IMR-90 (cell line): ENCODE measurements around the gene ADAMTSL1. TPM values are rescaled to one million over a fixed set of nuclear protein-coding genes. Genes with fewer than 3 reads are reported as not detected.

Experiments used
- ATAC-seq: fragments of 200-7000 bp; cut with Tn5 transposase; 2 replicates; pipeline ENCODE4 v1.9.1; 2020; ENCODE audit warnings: low read depth, mild to moderate bottlenecking, moderate library complexity
- BruUV-seq: library from RNA; stranded (reverse); fragments of 400-500 nt; replicated peaks from 2 replicates; lab custom pipeline; 2021; lab: Mats Ljungman, UMichigan
- CTCF ChIA-PET: fragments of 300-600 bp; formaldehyde crosslinking; extraction: SDS; loops from one replicate; lab custom pipeline; 2021; ENCODE audit warnings: antibody characterized with exemption; lab: Yijun Ruan, JAX
- POLR2A ChIA-PET: fragments of 300-600 bp; sonication (Branson Sonifier 250); formaldehyde crosslinking; loops from one replicate; lab custom pipeline; 2022; ENCODE audit warnings: antibody characterized with exemption; ENCODE audit not compliant: unreplicated experiment; lab: Charles Lee
- DNase-seq: peaks from one replicate; pipeline ENCODE4 v3.0.0; 2013
- H2AFZ ChIP-seq: replicated peaks from 2 replicates; pipeline ENCODE3; 2013; ENCODE audit warnings: low read length, mild to moderate bottlenecking; ENCODE audit not compliant: poor library complexity
- H2AK5ac ChIP-seq: 2 replicates; pipeline ENCODE4 v1.6.1; 2013; ENCODE audit warnings: low read depth, low read length, inconsistent platforms
- H2AK9ac ChIP-seq: replicated peaks from 2 replicates; pipeline ENCODE3; 2013; ENCODE audit warnings: mild to moderate bottlenecking, low read depth, low read length, moderate library complexity; ENCODE audit not compliant: poor library complexity
- H2BK120ac ChIP-seq: 2 replicates; pipeline ENCODE4 v1.6.1; 2013; ENCODE audit warnings: low read depth, low read length, inconsistent platforms
- H2BK15ac ChIP-seq: 3 replicates; pipeline ENCODE4 v1.6.1; 2013; ENCODE audit warnings: low read depth, low read length, inconsistent platforms
- H2BK20ac ChIP-seq: 2 replicates; pipeline ENCODE4 v1.6.1; 2013; ENCODE audit warnings: low read depth, mild to moderate bottlenecking, inconsistent platforms, low read length, moderate library complexity
- H2BK5ac ChIP-seq: 2 replicates; pipeline ENCODE4 v1.6.1; 2013; ENCODE audit warnings: mild to moderate bottlenecking, low read depth, low read length, inconsistent platforms; ENCODE audit not compliant: poor library complexity, severe bottlenecking
- H3K14ac ChIP-seq: replicated peaks from 2 replicates; pipeline ENCODE4 v1.6.1; 2013; ENCODE audit warnings: low read depth, low read length, inconsistent platforms
- H3K18ac ChIP-seq: 2 replicates; pipeline ENCODE4 v1.6.1; 2013; ENCODE audit warnings: low read depth, low read length, control low read depth
- H3K23ac ChIP-seq: 2 replicates; pipeline ENCODE4 v1.6.1; 2013; ENCODE audit warnings: low read depth, low read length, inconsistent platforms
- H3K27ac ChIP-seq: 2 replicates; pipeline ENCODE4 v1.5.1; 2013; ENCODE audit warnings: mild to moderate bottlenecking, control low read depth, low read length; ENCODE audit not compliant: insufficient read depth
- H3K27me3 ChIP-seq: 2 replicates; pipeline ENCODE4 v1.6.1; 2013; ENCODE audit warnings: low read length; ENCODE audit not compliant: control insufficient read depth, insufficient read depth
- H3K36me3 ChIP-seq: 2 replicates; pipeline ENCODE4 v1.6.1; 2013; ENCODE audit warnings: low read length, mixed read lengths; ENCODE audit not compliant: control insufficient read depth, insufficient read depth
- H3K4ac ChIP-seq: 2 replicates; pipeline ENCODE4 v1.6.1; 2013; ENCODE audit warnings: low read depth, low read length, inconsistent platforms
- H3K4me1 ChIP-seq: 2 replicates; pipeline ENCODE4 v1.6.1; 2013; ENCODE audit warnings: low read length, mixed read lengths; ENCODE audit not compliant: control insufficient read depth, insufficient read depth
- H3K4me2 ChIP-seq: 2 replicates; pipeline ENCODE4 v1.6.1; 2013; ENCODE audit warnings: low read depth, mild to moderate bottlenecking, control low read depth, low read length, moderate library complexity
- H3K4me3 ChIP-seq: 2 replicates; pipeline ENCODE4 v1.5.1; 2013; ENCODE audit warnings: low read depth, mild to moderate bottlenecking, control low read depth, low read length, moderate library complexity; ENCODE audit not compliant: insufficient read depth
- H3K56ac ChIP-seq: 2 replicates; pipeline ENCODE4 v1.6.1; 2013; ENCODE audit warnings: low read length, inconsistent platforms; ENCODE audit not compliant: insufficient read depth; ENCODE audit errors: extremely low read depth
- H3K79me1 ChIP-seq, 2 experiments: 2 replicates each; pipeline ENCODE4 v1.6.1; 2013; ENCODE audit warnings: low read length in 2 of 2, inconsistent platforms in 1 of 2, low read depth in 1 of 2
- H3K9ac ChIP-seq: 2 replicates; pipeline ENCODE4 v1.6.1; 2013; ENCODE audit warnings: low read depth, low read length, control low read depth
- H3K9me1 ChIP-seq: 2 replicates; pipeline ENCODE4 v1.6.1; 2013; ENCODE audit warnings: low read length, inconsistent platforms; ENCODE audit not compliant: insufficient read depth
- H3K9me3 ChIP-seq: 2 replicates; pipeline ENCODE4 v1.6.1; 2013; ENCODE audit warnings: low read length; ENCODE audit not compliant: control insufficient read depth, insufficient read depth
- H4K20me1 ChIP-seq: 2 replicates; pipeline ENCODE4 v1.6.1; 2013; ENCODE audit warnings: low read length, inconsistent platforms; ENCODE audit not compliant: insufficient read depth
- H4K5ac ChIP-seq: 2 replicates; pipeline ENCODE4 v1.6.1; 2013; ENCODE audit warnings: mild to moderate bottlenecking, low read depth, low read length, control low read depth
- H4K8ac ChIP-seq, 2 experiments: 2 replicates each; pipeline ENCODE4 v1.6.1; 2013; ENCODE audit warnings: low read depth in 2 of 2, low read length in 2 of 2, control low read depth in 1 of 2, inconsistent platforms in 1 of 2
- H4K91ac ChIP-seq: 2 replicates; pipeline ENCODE4 v1.6.1; 2013; ENCODE audit warnings: low read depth, low read length, inconsistent platforms; ENCODE audit not compliant: insufficient read depth
- CEBPB ChIP-seq: IDR thresholded peaks from 2 replicates; pipeline ENCODE4 v1.6.1; 2012; ENCODE audit warnings: low read depth, low read length, improper control_type of control experiment
- MAFK ChIP-seq: IDR thresholded peaks from 2 replicates; pipeline ENCODE4 v1.6.1; 2012; ENCODE audit warnings: low read depth, low read length, improper control_type of control experiment
- WGBS, 2 experiments: methylation state at CpG; one replicate each; pipeline versions ENCODE4 v1.1.5 to v1.1.7; 2013; ENCODE audit warnings: missing lambda C conversion rate in 2 of 2; ENCODE audit not compliant: insufficient read length in 1 of 2; ENCODE audit errors: extremely low coverage in 2 of 2; 5-methylcytosine and 5-hydroxymethylcytosine counted together
- dilution Hi-C: fragments of 300-500 bp; cut with HindIII; formaldehyde crosslinking; loops from one replicate; pipeline ENCODE4 v1.14.3; 2018; ENCODE audit warnings: low sequenced_read_pairs; ENCODE audit not compliant: unreplicated experiment
- in situ Hi-C: fragments of 300-500 bp; cut with MboI; formaldehyde crosslinking; loops from 3 replicates; pipeline ENCODE4 v1.14.3; 2019; ENCODE audit warnings: low sequenced_read_pairs, inconsistent platforms, mixed read lengths
- intact Hi-C: fragments of 100-400 bp; cut with micrococcal nuclease; formaldehyde crosslinking; loops from 2 replicates; pipeline ENCODE4 v1.10.0; 2022
- polyA plus RNA-seq, 3 experiments: library from polyadenylated mRNA; depleted of rRNA; stranded (reverse); fragments of >200 nt; gene quantifications; 2 replicates each; pipeline ENCODE4 v1.2.3, GENCODE V29; 2012; ENCODE audit warnings: low replicate concordance in 1 of 3
- total RNA-seq: library from RNA; depleted of rRNA; stranded (reverse); fragments of >200 nt; gene quantifications from 2 replicates; pipeline ENCODE4 v1.2.3, GENCODE V29; 2012

The ADAMTSL1 gene
- total and polyA plus RNA-seq, 2 of the 4 experiments (the other 2 are of a cell fraction) = 38.2 to 62.2 TPM

DNA sequence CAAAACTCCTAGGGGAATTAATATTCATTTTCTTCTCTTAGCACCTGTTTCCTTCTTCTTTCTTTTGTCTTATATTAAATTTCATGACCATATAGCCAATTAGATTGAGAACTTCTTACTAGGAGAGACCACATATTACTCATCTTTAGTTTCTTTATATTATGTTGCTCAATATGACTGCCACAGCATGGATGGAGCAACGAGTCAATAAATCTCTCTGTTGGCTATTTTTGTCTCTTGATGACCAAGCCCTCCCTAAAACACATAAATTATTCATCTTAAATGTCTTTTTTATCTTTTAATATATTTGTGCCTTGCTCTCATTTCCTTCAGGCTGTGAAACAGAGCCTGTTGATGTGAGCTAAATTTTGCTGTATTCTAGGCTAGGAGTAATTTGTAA, 123.0 kb downstream of the ADAMTSL1 start:
- BruUV-seq = no TSS peak
- H4K8ac ChIP-seq = no peak overlapping the region
- H3K9ac ChIP-seq = no peak overlapping the region
- H3K27ac ChIP-seq = no peak overlapping the region
- no peak for TF ChIP-seq MAFK
- TF ChIP-seq CEBPB = peak; percentile 95
- H2BK20ac ChIP-seq = no peak overlapping the region
- H3K4me1 ChIP-seq = no peaks in the 10 kb centered on the region
- no peak overlapping the region for H3K56ac ChIP-seq
- H4K91ac ChIP-seq = no peak overlapping the region
- H3K4me3 ChIP-seq = no peak overlapping the region
- H3K79me1 ChIP-seq = no peaks in the 10 kb centered on the region
- ATAC-seq = no peak
- H3K4ac ChIP-seq = no peak overlapping the region
- WGBS, 2 experiments = no CpG with 5 or more reads among the region's 1 CpG
- intact Hi-C loops = no loop called here
- H3K4me2 ChIP-seq = no peak overlapping the region
- CTCF ChIA-PET = interaction anchor here (0.6 to 1.6 kb wide), 2 partner anchors 9 to 139 kb away, joined by 3 to 5 read pairs; no protein-coding TSS in a partner anchor
- no peak overlapping the region for H4K5ac ChIP-seq
- no peak overlapping the region for H2AK9ac ChIP-seq
- H2BK5ac ChIP-seq = no peak overlapping the region
- POLR2A ChIA-PET = no interaction called here
- H3K9me1 ChIP-seq = no peaks in the 10 kb centered on the region
- H3K23ac ChIP-seq = no peak overlapping the region
- H3K9me3 ChIP-seq = peaks cover 4% of the 10 kb centered on the region; the same call in 1 of the 2 replicates
- in situ Hi-C loops = no loop called here
- H2BK15ac ChIP-seq = no peak overlapping the region
- no peak overlapping the region for H3K14ac ChIP-seq
- no peak overlapping the region for H2AK5ac ChIP-seq
- H3K18ac ChIP-seq = no peak overlapping the region
- DNase-seq = peak; percentile 77
- no peak overlapping the region for H2BK120ac ChIP-seq
- H4K20me1 ChIP-seq = no peaks in the 10 kb centered on the region
- dilution Hi-C loops = no loop called here
- H3K27me3 ChIP-seq = no peaks in the 10 kb centered on the region
- H2AFZ ChIP-seq = no peak overlapping the region
- H3K36me3 ChIP-seq = no peaks in the 10 kb centered on the region
